ENCODE measurements around the gene MINDY2. TPM values are rescaled to one million over a fixed set of nuclear protein-coding genes. Genes with fewer than 3 reads are reported as not detected.

The MINDY2 gene
- total and polyA plus RNA-seq, 7 donors, result 3.3 to 11.3 (median 6.0) TPM

- no peak overlapping the region for H3K27ac ChIP-seq
- no peaks in the 10 kb centered on the region for H3K9me3 ChIP-seq
- H3K4me1 ChIP-seq, result peaks cover 40% of the 10 kb centered on the region
- H3K27me3 ChIP-seq (ENCODE audit: insufficient read depth in 3 of 3, low read length in 2 of 3), result no peaks in the 10 kb centered on the region
- H3K36me3 ChIP-seq (ENCODE audit: insufficient read depth in 1 of 2, low read depth in 1 of 2), result no peaks in the 10 kb centered on the region
- TF ChIP-seq CTCF (IDR thresholded peaks at IDR 0.05), result no peak
- ATAC-seq (no peak), DNase-seq (no peak)
- intact Hi-C loops (cut with DNase I), result no loop called here
- 93 to 95% (median 94%) methylated on average over 3 of the region's 3 CpGs for WGBS, 3 donors
- H3K4me3 ChIP-seq, result no peak overlapping the region
These were observed 33.8 kb upstream of the MINDY2 start for GRCh38 chr15:58737298-58737697.

- DNase-seq (no peak), ATAC-seq (no peak)
- TF ChIP-seq CTCF (IDR thresholded peaks at IDR 0.05), result no peak
- WGBS, 3 donors, result 82 to 93% (median 93%) methylated on average over 1 of the region's 1 CpG
- peaks cover 40% of the 10 kb centered on the region for H3K4me1 ChIP-seq
- H3K4me3 ChIP-seq, result no peak overlapping the region
- H3K9me3 ChIP-seq, result no peaks in the 10 kb centered on the region
- no peaks in the 10 kb centered on the region for H3K27me3 ChIP-seq (ENCODE audit: insufficient read depth in 3 of 3, low read length in 2 of 3)
- intact Hi-C loops (cut with DNase I), result no loop called here
- H3K36me3 ChIP-seq (ENCODE audit: insufficient read depth in 1 of 2, low read depth in 1 of 2), result no peaks in the 10 kb centered on the region
- no peak overlapping the region for H3K27ac ChIP-seq
These were observed 32.9 kb upstream of the MINDY2 start for GRCh38 chr15:58738046-58738707.

- Histone ChIP-seq H3K27me3 (ENCODE audit: insufficient read depth in 3 of 3, low read length in 2 of 3) (no peaks in the 10 kb centered on the region), H3K36me3 (ENCODE audit: insufficient read depth in 1 of 2, low read depth in 1 of 2) (no peaks in the 10 kb centered on the region), H3K9me3 (no peaks in the 10 kb centered on the region), H3K27ac (no peak overlapping the region), H3K4me3 (no peak overlapping the region), H3K4me1 (peaks cover 37% of the 10 kb centered on the region)
- intact Hi-C loops (cut with DNase I), result loop anchor here (10.0 kb wide), 2 partner anchors 296 to 406 kb away; no protein-coding TSS in a partner anchor
- DNase-seq (no peak), ATAC-seq (no peak)
- 76 to 90% (median 79%) methylated on average over 4 of the region's 4 CpGs for WGBS, 3 donors
- no peak for TF ChIP-seq CTCF (IDR thresholded peaks at IDR 0.05)
These were observed 30.7 kb upstream of the MINDY2 start for GRCh38 chr15:58740436-58740835.

GRCh38 chr15:58741032-58741431 is 30.1 kb upstream of the MINDY2 start:
- ATAC-seq, result no peak
- Histone ChIP-seq H3K9me3 (no peaks in the 10 kb centered on the region), H3K4me3 (no peak overlapping the region), H3K27me3 (ENCODE audit: insufficient read depth in 3 of 3, low read length in 2 of 3) (no peaks in the 10 kb centered on the region), H3K36me3 (ENCODE audit: insufficient read depth in 1 of 2, low read depth in 1 of 2) (no peaks in the 10 kb centered on the region), H3K4me1 (peaks cover 43% of the 10 kb centered on the region), H3K27ac (no peak overlapping the region)
- no peak for TF ChIP-seq CTCF (IDR thresholded peaks at IDR 0.05)
- intact Hi-C loops (cut with DNase I), result loop anchor here (10.0 kb wide), 2 partner anchors 296 to 406 kb away; no protein-coding TSS in a partner anchor
- DNase-seq, result no peak
- WGBS, 3 donors, result 88 to 91% (median 88%) methylated on average over 2 of the region's 2 CpGs
